K562 (cell line): ENCODE measurements around the gene BCKDHB. TPM values are rescaled to one million over a fixed set of nuclear protein-coding genes. Genes with fewer than 3 reads are reported as not detected.
A peak's percentile ranks its signal among the peaks of the same experiment; 100 is the strongest.

ENCODE experiments used
- ATAC-seq: fragments of 200-7000 bp; cut with Tn5 transposase; 3 replicates; pipeline ENCODE4 v1.9.1; 2020; ENCODE audit warnings: moderate library complexity
- BruUV-seq: library from RNA; stranded (reverse); fragments of 400-500 nt; replicated peaks from 2 replicates; lab custom pipeline; 2021; lab: Mats Ljungman, UMichigan
- CTCF ChIA-PET: fragments of 300-600 bp; formaldehyde crosslinking; extraction: SDS; loops from one replicate; lab custom pipeline; 2021; ENCODE audit warnings: low intra/inter-chr PET ratio; lab: Yijun Ruan, JAX
- POLR2A ChIA-PET: fragments of 300-600, 350-650 bp; sonication (Branson Sonifier 250); formaldehyde crosslinking; extraction: SDS; loops from one replicate; lab custom pipeline; 2021; ENCODE audit warnings: antibody characterized with exemption, inconsistent platforms; lab: Yijun Ruan, JAX
- DNase-seq, 4 experiments: peaks; one replicate each; pipeline versions ENCODE4 v3.0.0 to v3.0.0-alpha.2; 2011 to 2018; ENCODE audit warnings: low spot score in 3 of 4, mixed read lengths in 3 of 4; ENCODE audit errors: extremely low read depth in 1 of 4
- FAIRE-seq: peaks from 2 replicates; lab custom pipeline; 2011; peaks lifted over from hg19 to GRCh38; lab: Jason Lieb, UNC
- H2AFZ ChIP-seq: 2 replicates; pipeline ENCODE4 v1.6.0; 2011; ENCODE audit warnings: low read depth, low read length, control low read depth, inconsistent platforms
- H3K27ac ChIP-seq: fragments of 200-600 bp; 3 replicates; pipeline ENCODE4 v1.8.0; 2011; ENCODE audit warnings: low read depth, mild to moderate bottlenecking, control low read depth, inconsistent platforms, low read length, moderate library complexity, mixed read lengths; ENCODE audit errors: extremely low read depth
- H3K27me3 ChIP-seq, 2 experiments: fragments of 300-600 bp in 1 of 2; 2 replicates in 1 of 2; 3 replicates in 1 of 2; pipeline versions ENCODE4 v1.6.0 to v1.8.0; 2011; ENCODE audit warnings: inconsistent platforms in 2 of 2, low read length in 2 of 2, mild to moderate bottlenecking in 1 of 2, mixed read lengths in 1 of 2, moderate library complexity in 1 of 2; ENCODE audit not compliant: control insufficient read depth in 2 of 2, insufficient read depth in 2 of 2
- H3K36me3 ChIP-seq: fragments of 300-600 bp; 3 replicates; pipeline ENCODE4 v1.8.0; 2011; ENCODE audit warnings: mild to moderate bottlenecking, low read length, inconsistent platforms; ENCODE audit not compliant: control insufficient read depth, insufficient read depth
- H3K4me1 ChIP-seq, 2 experiments: fragments of 200-600 bp in 1 of 2; replicated peaks in 1 of 2; 2 replicates in 1 of 2; 3 replicates in 1 of 2; pipeline versions ENCODE4 v1.5.1 to v1.8.0; 2011; ENCODE audit warnings: inconsistent platforms in 2 of 2, low read length in 2 of 2, mild to moderate bottlenecking in 1 of 2, mixed read lengths in 1 of 2, moderate library complexity in 1 of 2; ENCODE audit not compliant: control insufficient read depth in 2 of 2, insufficient read depth in 2 of 2
- H3K4me2 ChIP-seq: 2 replicates; pipeline ENCODE4 v1.6.1; 2011; ENCODE audit warnings: low read length, control low read depth, inconsistent platforms, mixed read lengths; ENCODE audit not compliant: insufficient read depth
- H3K4me3 ChIP-seq: fragments of 200-600 bp; sonication (generic), shearing (Covaris generic); 2 replicates; pipeline ENCODE4 v1.5.1; 2016; ENCODE audit warnings: control low read depth, inconsistent platforms
- H3K79me2 ChIP-seq: fragments of 200-600 bp; 3 replicates; pipeline ENCODE4 v1.8.0; 2011; ENCODE audit warnings: low read length, inconsistent platforms; ENCODE audit not compliant: control insufficient read depth, insufficient read depth
- H3K9ac ChIP-seq, 2 experiments: 2 replicates each; pipeline versions ENCODE4 v1.6.0 to v1.6.1; 2011; ENCODE audit warnings: low read depth in 2 of 2, low read length in 2 of 2, control low read depth in 1 of 2, inconsistent platforms in 1 of 2, mild to moderate bottlenecking in 1 of 2, mixed read lengths in 1 of 2; ENCODE audit not compliant: insufficient read depth in 1 of 2
- H3K9me1 ChIP-seq: one replicate; pipeline ENCODE4 v1.6.0; 2011; ENCODE audit warnings: inconsistent platforms, mild to moderate bottlenecking, low read length, moderate library complexity; ENCODE audit not compliant: control insufficient read depth, insufficient read depth
- H3K9me3 ChIP-seq: replicated peaks from 2 replicates; pipeline ENCODE4 v1.5.1; 2011; ENCODE audit warnings: low read depth, low read length, inconsistent platforms; ENCODE audit not compliant: control insufficient read depth, insufficient read depth
- H4K20me1 ChIP-seq: replicated peaks from 2 replicates; pipeline ENCODE4 v1.6.1; 2011; ENCODE audit warnings: low read length, inconsistent platforms, mixed read lengths; ENCODE audit not compliant: control insufficient read depth, insufficient read depth
- EP400 ChIP-seq: fragments of 450-650 bp; IDR thresholded peaks from 2 replicates; pipeline ENCODE4 v1.6.1; 2017; ENCODE audit warnings: antibody characterized with exemption, mild to moderate bottlenecking, moderate library complexity
- NFIX ChIP-seq: fragments of 250-450 bp; sonication (Bioruptor Pico); IDR thresholded peaks from 2 replicates; pipeline ENCODE4 v1.4.0; 2020; ENCODE audit warnings: low read depth, mild to moderate bottlenecking, moderate library complexity
- NFRKB ChIP-seq: fragments of 450-650 bp; IDR thresholded peaks from 2 replicates; pipeline ENCODE4 v1.6.1; 2016; ENCODE audit warnings: low read depth
- NRF1 ChIP-seq, 2 experiments: fragments of 450-650 bp; IDR thresholded peaks in 1 of 2; conservative IDR thresholded peaks in 1 of 2; 2 replicates each; pipeline ENCODE4 v1.6.1; 2014; ENCODE audit warnings: mild to moderate bottlenecking in 2 of 2
- RAD21 ChIP-seq, 2 experiments: fragments of 250-450 bp in 1 of 2; fragments of 450-650 bp in 1 of 2; sonication (Bioruptor Pico) in 1 of 2; formaldehyde crosslinking in 1 of 2; IDR thresholded peaks in 1 of 2; conservative IDR thresholded peaks in 1 of 2; 2 replicates each; pipeline versions ENCODE4 v1.4.0 to v1.8.0; 2020 to 2022; ENCODE audit warnings: mild to moderate bottlenecking in 2 of 2, moderate library complexity in 1 of 2
- RBM22 ChIP-seq: fragments of 200-400 bp; formaldehyde crosslinking; IDR thresholded peaks from 2 replicates; pipeline ENCODE4 v1.6.1; 2018; ENCODE audit warnings: low read length, low read depth; ENCODE audit not compliant: poor library complexity, severe bottlenecking
- SAFB2 ChIP-seq: fragments of 200-400 bp; formaldehyde crosslinking; IDR thresholded peaks from 2 replicates; pipeline ENCODE4 v1.6.1; 2018; ENCODE audit warnings: borderline replicate concordance, low read length, low read depth, moderate library complexity; ENCODE audit not compliant: severe bottlenecking
- ZNF174 ChIP-seq: fragments of 250-450 bp; sonication (Bioruptor Pico); IDR thresholded peaks from 2 replicates; pipeline ENCODE4 v1.4.0; 2020; ENCODE audit warnings: mild to moderate bottlenecking
- WGBS: fragments of 100-300 bp; shearing (Covaris generic); methylation state at CpG from one replicate; pipeline ENCODE4 v1.1.6; 2016; ENCODE audit warnings: low coverage, mixed read lengths; ENCODE audit not compliant: insufficient coverage; ENCODE audit errors: missing lambda C conversion rate; 5-methylcytosine and 5-hydroxymethylcytosine counted together
- in situ Hi-C: fragments of 300-500 bp; cut with MboI; formaldehyde crosslinking; loops from 4 replicates; pipeline ENCODE4 v1.15.0; 2018; ENCODE audit warnings: inconsistent platforms, mixed read lengths
- intact Hi-C: fragments of 100-400 bp; cut with micrococcal nuclease; formaldehyde crosslinking; loops from 2 replicates; pipeline ENCODE4 v1.14.2; 2022
- polyA plus RNA-seq, 8 experiments: library from polyadenylated mRNA; depleted of rRNA in 4 of 8; stranded (reverse) in 5 of 8; unstranded in 3 of 8; fragments of >200 nt; fragmentation: Nextera tagmentation in 2 of 8; fragmentation: Illumina TruSeq in 1 of 8; extraction: Ambion mirVana in 2 of 8; extraction: Trizol in 1 of 8; gene quantifications; 2 replicates each; pipeline versions ENCODE4 v1.2.1 to v1.2.3, GENCODE V29; 2011 to 2014; ENCODE audit warnings: inconsistent platforms in 1 of 8, missing spikeins in 1 of 8
- total RNA-seq, 7 experiments: library from RNA; depleted of rRNA in 6 of 7; stranded (reverse); fragments of >200 nt in 6 of 7; fragmentation: Illumina TruSeq in 2 of 7; extraction: Trizol in 2 of 7; gene quantifications; 2 replicates each; pipeline versions ENCODE4 v1.2.1 to v1.2.3, GENCODE V29; 2011 to 2021; ENCODE audit warnings: low replicate concordance in 1 of 7
- TF ChIP-seq, protein P1 (sequence below), 2 experiments: fragments of 450-650 bp; formaldehyde crosslinking in 1 of 2; IDR thresholded peaks; 2 replicates each; pipeline versions ENCODE4 v1.4.0 to v1.6.1; 2014 to 2020; ENCODE audit warnings: mild to moderate bottlenecking in 2 of 2, borderline replicate concordance in 1 of 2, low read depth in 1 of 2
- TF ChIP-seq, protein P2 (sequence below): IDR thresholded peaks from 2 replicates; pipeline ENCODE4 v1.6.1; 2011; ENCODE audit warnings: borderline replicate concordance, low read depth, mild to moderate bottlenecking, moderate library complexity, low read length; ENCODE audit not compliant: insufficient read depth, poor library complexity, severe bottlenecking

The BCKDHB gene
- total and polyA plus RNA-seq, 9 of the 15 experiments (the other 6 are each of a cell fraction or from before 2014, with no cell fraction given), result 4.1 to 23.7 (median 7.5) TPM

DNA sequence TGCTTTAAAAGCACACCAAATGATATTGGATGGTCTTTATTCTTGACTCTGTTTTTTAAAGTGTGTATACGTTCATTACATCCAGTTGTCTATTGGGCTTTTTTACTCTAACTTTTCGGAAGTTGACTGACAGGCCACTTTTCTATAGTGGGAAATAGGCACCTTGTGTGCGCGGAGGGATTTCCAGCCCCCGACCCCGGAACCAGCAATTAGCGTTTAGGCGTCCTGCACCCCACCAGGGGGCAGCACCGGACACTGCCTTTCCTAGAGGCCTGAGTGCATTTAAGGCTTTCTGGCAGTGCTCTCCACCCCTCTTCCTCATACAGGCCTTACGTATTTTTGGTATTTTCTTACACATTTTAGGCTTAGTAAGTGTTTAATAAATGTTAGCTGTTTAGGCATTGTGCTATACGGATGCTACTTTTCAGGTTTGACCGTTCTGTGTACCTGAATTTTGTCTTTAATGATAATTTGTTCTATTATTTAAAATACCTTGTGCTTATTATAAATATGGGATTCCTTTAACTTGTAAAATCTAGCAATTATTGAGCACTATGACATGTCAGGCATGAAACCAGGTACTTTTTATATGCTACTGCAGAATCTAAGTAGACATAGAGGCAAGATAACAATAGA lies 231.8 kb downstream of the BCKDHB start:
- Histone ChIP-seq H2AFZ (no peak overlapping the region), H3K27ac (no peak overlapping the region), H3K9me3 (no peaks in the 10 kb centered on the region), H3K4me1 (no peaks in the 10 kb centered on the region), H3K4me3 (no peak overlapping the region), H3K36me3 (no peaks in the 10 kb centered on the region), H3K27me3 (no peaks in the 10 kb centered on the region), H3K9me1 (no peaks in the 10 kb centered on the region), H3K4me2 (no peak overlapping the region), H3K79me2 (no peaks in the 10 kb centered on the region), H3K9ac (no peak overlapping the region), H4K20me1 (no peaks in the 10 kb centered on the region)
- DNase-seq (peak; percentile 57 to 83 (median 68)), FAIRE-seq (peak; percentile 66), ATAC-seq (peak; percentile 94)
- BruUV-seq, result no TSS peak
- in situ Hi-C loops (loop anchor here (10.0 kb wide), 1 partner anchor 1416 kb away; the partner anchor contains the start of gene TENT5A), intact Hi-C loops (loop anchor here (2.0 kb wide), 2 partner anchors 124 to 1414 kb away; partner anchors contain the start of gene TENT5A)
- CTCF ChIA-PET, result interaction anchor here (0.5 to 0.8 kb wide), 2 partner anchors 17 to 310 kb away, joined by 3 to 4 read pairs; no protein-coding TSS in a partner anchor
- 13% methylated on average over 12 of the region's 12 CpGs for WGBS
- POLR2A ChIA-PET, result no interaction called here
- no peak for TF ChIP-seq NRF1 (conservative IDR thresholded peaks at IDR 0.05 in 1 of 2, IDR thresholded peaks at IDR 0.05 in 1 of 2)
- TF ChIP-seq EP400, result no peak
- peak; percentile 29 to 54; a peak in 3 of 4 replicates for TF ChIP-seq RAD21 (CRISPR knock-in tag; conservative IDR thresholded peaks at IDR 0.05 in 1 of 2, IDR thresholded peaks at IDR 0.05 in 1 of 2)
- no peak for TF ChIP-seq RBM22
- TF ChIP-seq ZNF174 (CRISPR knock-in tag), result no peak
- no peak for TF ChIP-seq SAFB2
- TF ChIP-seq, protein P1, sequence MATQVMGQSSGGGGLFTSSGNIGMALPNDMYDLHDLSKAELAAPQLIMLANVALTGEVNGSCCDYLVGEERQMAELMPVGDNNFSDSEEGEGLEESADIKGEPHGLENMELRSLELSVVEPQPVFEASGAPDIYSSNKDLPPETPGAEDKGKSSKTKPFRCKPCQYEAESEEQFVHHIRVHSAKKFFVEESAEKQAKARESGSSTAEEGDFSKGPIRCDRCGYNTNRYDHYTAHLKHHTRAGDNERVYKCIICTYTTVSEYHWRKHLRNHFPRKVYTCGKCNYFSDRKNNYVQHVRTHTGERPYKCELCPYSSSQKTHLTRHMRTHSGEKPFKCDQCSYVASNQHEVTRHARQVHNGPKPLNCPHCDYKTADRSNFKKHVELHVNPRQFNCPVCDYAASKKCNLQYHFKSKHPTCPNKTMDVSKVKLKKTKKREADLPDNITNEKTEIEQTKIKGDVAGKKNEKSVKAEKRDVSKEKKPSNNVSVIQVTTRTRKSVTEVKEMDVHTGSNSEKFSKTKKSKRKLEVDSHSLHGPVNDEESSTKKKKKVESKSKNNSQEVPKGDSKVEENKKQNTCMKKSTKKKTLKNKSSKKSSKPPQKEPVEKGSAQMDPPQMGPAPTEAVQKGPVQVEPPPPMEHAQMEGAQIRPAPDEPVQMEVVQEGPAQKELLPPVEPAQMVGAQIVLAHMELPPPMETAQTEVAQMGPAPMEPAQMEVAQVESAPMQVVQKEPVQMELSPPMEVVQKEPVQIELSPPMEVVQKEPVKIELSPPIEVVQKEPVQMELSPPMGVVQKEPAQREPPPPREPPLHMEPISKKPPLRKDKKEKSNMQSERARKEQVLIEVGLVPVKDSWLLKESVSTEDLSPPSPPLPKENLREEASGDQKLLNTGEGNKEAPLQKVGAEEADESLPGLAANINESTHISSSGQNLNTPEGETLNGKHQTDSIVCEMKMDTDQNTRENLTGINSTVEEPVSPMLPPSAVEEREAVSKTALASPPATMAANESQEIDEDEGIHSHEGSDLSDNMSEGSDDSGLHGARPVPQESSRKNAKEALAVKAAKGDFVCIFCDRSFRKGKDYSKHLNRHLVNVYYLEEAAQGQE (IDR thresholded peaks at IDR 0.05; ENCODE audit: borderline replicate concordance), result peak; percentile 47; the same call in 1 of the 2 replicates
- TF ChIP-seq, protein P1 (CRISPR knock-in tag; IDR thresholded peaks at IDR 0.05; ENCODE audit: low read depth), result no peak
- no peak for TF ChIP-seq NFIX (CRISPR knock-in tag)
- TF ChIP-seq, protein P2, sequence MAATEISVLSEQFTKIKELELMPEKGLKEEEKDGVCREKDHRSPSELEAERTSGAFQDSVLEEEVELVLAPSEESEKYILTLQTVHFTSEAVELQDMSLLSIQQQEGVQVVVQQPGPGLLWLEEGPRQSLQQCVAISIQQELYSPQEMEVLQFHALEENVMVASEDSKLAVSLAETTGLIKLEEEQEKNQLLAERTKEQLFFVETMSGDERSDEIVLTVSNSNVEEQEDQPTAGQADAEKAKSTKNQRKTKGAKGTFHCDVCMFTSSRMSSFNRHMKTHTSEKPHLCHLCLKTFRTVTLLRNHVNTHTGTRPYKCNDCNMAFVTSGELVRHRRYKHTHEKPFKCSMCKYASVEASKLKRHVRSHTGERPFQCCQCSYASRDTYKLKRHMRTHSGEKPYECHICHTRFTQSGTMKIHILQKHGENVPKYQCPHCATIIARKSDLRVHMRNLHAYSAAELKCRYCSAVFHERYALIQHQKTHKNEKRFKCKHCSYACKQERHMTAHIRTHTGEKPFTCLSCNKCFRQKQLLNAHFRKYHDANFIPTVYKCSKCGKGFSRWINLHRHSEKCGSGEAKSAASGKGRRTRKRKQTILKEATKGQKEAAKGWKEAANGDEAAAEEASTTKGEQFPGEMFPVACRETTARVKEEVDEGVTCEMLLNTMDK, result peak; percentile 42
- no peak for TF ChIP-seq NFRKB
